GM21576 (cell line): ENCODE results near the gene ROBO4.

Experiments
- ATAC-seq: cut with Tn5 transposase; IDR thresholded peaks from one replicate; pipeline ENCODE4 v1.9.1; 2021; ENCODE audit warnings: mild to moderate bottlenecking, moderate library complexity; ENCODE audit not compliant: unreplicated experiment

The ROBO4 gene

DNA sequence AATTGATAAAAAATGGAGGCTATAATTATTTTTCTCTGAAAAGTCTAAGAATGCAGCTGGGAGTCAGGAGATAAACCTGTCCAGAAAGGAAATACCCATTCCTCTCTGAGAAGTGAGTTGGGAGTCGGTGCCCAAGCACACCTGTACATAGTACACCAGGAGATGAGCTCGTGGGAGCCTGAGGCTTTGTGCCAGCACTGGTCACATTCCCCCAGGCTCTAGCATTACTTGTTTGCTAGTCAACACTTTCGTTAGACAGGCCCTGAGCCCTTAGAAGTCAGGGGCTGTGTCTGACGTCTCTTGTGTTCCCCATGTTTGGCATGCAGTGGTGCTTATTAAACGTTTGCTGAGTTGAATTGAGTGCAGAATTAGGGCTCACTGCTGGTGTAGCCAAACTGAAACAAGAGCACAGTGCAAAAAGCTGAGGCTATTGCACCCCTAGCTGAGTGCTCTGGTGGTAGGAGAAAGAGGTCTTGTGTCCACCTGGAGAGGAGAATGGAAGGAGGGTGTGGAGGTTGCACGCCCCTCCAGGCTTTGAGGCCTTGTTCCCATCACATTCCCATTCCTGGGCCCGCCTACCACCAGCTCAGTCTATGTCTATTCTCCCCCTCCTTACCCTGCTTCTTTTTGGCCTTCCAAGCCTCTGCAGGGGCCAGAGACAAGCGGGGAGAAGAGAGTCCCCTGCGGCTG, 6.8 kb downstream of the ROBO4 start:
- ATAC-seq: no peak

DNA sequence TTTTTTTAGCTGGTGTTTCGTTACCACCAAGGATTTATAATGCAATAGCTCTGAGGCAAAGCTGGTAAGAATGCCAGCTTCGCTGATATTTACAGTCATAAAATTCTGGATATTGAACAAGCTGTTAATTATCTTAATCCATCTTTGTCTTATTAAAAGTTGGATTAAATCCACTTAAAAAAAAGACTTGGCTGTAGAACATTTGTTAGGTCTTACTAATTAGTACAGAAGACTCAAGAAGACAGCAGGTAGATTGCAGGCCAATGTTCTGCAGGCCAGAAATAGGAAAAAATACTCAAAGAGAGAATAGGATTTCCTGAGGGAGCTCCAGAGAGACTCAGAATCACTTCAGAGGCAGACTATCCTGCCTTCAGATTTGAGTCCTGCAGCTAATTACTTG, 7.5 kb downstream of the ROBO4 start:
- no peak for ATAC-seq

DNA sequence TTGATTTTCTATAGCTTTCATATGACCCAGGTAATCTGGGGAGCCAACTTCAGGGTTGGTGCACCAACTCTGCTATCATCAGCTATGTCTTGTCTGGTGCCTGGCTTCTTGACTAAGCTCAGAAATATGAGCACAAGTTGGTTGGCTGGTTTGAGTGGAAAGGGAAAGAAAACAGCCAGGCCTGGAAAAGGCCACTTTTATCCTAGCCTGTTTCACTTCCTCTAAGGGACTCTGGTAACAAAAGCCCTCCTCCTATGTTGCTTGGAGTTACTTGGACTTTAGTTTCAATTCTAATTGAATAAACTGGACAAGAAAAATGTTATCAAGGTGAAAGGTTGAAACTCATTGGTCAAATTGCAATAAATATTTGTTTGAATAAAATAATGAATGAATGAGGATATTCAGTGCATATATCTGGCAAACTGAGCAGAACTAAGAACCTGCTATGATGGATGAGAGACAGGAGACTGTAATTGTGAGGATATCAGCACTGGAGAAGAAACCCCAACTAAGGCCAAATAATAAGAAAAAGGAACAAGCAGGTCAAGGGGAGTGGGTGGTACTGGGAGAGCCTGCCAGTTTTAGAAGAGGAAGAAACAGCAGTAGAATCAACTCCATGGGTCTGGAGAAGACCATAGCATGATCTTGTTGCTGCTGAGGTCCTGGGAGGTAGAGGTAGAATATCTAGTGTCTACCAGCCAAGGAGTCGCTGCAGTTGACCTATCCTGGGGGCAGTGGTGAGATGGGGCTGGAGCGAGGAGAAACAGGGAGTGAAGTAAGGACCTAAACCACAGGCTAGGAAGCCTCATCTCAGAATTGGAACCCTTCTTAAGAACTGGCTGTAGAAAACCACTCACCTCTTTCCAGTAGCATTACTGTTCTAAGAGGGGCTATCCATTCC, 8.2 kb downstream of the ROBO4 start:
- no peak for ATAC-seq

DNA sequence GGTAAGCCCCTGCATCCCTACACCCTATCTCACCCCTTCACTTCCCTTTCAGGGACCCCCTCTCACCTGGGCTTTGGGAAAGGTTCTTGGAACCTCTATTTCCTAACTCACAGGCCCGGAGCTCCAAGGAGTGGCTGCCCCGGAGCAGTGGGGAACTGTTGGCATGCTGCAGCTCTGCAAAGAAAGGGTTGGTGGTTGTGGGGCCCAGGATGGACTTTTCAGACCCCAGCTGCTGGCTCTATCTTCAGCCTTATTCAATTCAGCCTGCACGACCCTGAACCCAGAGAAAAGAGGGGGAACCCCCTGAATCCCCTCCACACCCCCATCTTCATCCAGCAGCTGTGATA, 10.0 kb downstream of the ROBO4 start:
- no peak for ATAC-seq

DNA sequence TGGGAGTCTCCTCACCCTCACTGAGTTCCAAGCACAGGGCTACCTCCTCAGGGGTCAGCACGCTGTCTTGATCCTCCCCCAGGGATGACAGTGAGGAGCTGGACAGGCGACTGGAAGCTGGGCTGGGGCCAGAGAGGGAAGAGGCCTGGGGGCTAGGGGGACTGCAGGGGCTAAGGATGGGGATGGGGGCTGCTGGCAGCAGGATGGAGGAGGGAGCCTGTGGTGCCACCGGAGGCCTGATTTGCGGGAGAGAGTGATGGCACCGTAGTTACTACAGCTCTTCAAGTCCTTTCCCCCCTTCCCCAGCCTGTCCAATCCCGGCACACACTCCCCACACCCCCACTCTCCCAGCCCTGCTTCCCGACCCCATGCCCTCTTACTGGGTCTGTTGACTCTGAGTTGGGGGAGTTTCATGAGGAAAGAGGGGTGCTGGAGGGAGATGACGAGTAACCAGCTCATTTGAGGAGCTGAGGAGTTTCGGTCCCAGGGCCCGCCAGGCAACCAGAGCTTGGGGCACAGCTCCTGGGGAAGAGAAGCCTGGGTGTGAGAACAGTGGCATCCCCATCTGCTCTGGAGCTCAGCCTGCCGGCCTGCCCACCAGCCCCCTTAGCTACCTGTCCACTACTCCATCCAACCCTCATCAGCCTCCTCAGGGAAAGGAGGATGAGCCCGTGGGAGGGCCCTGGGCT, 10.5 kb downstream of the ROBO4 start:
- no peak for ATAC-seq

DNA sequence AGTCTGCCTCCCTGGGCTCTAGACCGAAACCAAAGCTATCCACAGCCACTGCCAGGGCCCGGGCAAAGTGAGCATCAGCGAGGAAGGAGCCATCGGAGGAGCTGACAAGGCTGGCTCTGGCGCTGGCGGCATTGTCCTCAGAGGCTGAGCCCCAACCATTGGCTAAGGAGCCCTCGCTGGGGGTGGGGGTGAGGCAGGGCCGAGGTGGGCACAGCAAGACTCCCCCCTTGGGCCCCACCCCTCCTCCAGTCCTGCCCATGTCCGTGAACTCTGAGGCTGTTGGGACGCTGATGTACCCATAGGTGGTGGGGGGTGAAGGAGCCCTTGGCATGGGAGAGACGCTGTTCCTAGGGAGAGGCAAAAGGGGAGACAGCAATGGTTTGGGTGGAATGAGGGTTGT, 11.2 kb downstream of the ROBO4 start:
- ATAC-seq: no peak

DNA sequence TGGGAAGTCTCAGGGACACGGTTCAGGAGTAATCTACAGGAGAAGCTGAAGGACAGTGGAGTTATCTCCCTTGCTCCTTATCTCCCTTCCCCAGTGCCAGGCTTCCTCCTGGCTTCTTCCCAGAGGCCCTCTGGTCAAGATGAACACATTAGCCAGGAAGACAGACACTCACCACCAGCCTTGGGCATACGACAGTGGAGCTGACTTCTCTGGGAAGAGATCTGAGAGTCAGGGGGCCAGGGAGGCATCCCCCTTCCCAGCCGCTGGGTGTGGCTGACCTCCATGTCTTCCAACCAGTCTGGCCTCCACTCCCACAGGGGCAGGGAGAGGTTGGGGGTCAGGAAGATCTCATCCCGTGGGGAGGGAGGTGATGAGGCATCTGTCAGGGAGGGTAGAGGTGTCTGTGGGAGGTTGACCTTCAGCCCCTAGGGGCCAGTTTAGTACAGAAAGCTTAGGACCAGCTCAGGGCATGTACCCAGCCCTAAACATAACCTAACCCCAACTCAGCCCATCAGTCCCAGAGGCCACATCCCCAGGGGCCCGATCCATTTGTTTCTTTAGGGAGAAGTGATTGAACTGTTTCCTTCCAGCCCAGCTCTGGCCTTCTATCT, 12.7 kb downstream of the ROBO4 start:
- ATAC-seq: no peak

DNA sequence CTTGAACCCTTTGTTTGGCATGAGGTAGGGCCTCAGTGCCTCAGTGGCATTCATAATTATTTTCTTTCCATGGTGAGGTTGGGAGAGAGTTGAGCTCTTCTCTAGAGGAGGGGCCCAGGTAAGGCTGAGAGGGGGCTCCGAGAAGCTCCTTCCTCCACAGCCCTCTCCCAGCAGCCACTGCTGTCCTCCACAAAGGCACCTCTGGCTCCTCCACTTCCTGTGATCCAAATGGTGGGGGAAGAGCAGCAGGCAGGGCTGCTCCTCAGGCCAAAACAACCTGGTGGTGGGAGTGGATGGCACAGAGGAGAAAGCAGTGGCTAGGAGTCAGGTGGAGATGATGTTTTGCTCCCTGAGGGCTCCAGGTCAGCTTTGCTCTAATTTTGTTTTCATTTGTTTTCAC, 13.3 kb downstream of the ROBO4 start:
- no peak for ATAC-seq

DNA sequence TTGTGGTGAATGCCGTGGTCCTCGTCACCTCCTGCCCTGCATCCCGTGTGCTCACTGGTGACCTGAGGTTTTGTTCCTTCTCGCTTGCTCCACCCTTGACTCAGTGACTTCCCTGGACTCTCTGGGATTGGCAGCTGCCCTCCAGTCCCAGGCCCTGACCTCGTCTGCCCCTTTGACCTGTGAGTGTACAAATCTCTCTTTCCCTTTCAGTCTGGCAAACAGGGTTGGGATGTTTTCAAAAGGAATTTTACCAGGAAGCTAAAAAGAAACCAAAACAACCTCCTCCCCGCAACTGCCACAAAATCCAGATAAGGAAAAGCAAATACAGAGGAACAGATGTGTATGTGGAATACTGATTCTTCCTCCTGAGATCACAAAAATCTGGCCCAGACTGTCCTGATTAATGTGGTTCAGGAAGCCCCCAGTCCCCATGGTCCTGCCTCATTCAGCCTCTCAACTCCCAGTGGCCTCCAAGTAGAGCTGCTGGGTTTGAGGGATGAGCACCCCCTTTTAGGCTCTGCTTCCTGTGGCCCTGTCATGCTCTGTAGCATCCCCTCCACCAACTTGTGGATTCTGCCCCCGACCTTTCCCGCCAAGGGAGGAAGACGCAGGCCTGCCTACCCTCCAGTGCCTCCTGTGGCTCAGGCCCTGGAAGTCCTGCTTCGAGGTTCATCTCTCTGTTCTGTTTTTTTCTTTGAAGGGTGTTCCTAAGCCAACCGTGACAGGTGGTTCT, 15.2 kb downstream of the ROBO4 start:
- no peak for ATAC-seq

DNA sequence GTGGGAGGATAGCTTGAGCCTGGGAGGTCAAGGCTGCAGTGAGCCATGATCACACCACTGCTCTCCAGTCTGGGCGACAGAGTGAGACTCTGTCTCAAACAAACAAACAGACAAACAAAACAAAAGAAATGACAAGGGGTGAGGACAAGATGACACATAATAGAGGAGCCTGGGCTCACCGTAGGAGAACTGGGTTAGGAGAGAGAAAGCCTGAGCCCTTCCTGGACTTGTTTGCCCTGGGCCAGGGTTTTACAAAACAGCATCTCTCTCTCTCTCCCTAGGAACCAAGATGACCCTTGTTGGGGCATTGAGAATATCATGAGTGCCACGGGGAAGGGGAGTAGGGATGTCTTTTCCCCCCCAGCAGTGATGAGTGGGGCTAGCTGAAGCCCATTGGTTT, 16.7 kb downstream of the ROBO4 start:
- ATAC-seq: no peak

DNA sequence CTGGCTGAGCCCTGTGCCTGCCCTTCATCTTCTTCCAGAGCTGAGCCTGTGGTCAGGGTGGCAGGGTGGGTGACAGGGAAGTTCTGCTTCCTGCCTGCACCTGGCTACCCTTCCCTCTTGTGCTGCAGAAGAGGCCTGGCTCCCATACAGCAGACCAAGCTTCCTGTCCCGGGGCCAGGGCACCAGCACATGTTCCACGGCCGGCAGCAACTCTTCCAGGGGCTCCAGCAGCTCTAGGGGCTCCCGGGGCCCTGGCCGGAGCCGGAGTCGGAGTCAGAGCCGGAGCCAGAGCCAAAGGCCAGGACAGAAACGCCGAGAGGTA, 17.4 kb downstream of the ROBO4 start:
- no peak for ATAC-seq

DNA sequence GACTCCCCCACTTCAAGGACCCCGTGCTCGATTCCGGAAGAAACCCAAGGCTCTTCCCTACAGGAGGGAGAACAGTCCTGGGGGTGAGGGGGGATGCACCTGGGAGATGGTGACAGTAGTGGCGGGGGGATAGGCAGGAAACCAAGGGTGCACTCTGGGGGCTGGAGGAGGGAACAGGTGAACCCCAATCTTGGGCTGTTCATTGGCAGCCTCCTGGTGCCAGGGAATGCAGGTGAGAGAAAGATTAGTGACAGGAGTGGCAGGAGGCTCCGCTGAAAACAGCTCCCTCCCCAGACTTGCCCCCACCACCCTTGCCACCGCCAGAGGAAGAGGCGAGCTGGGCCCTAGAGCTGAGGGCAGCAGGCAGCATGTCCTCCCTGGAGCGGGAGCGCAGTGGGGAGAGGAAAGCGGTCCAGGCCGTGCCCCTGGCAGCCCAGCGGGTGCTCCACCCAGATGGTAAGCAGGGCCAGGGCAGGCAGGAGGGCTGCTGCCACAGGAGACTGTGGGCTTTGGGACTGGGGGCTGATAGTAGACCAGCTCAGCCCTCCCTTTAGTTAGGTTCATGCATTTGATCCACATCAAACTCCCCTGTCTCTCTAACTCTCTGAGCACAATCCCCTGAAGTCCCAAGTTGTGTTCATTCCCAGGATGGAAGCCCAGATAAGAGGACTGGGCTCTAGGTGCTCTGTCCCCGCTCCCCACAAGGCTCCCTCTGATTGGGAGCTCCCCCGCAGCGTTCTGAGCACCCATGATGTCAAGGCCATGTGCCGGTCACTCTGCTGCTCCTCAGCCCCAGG, 18.0 kb downstream of the ROBO4 start:
- no peak for ATAC-seq

DNA sequence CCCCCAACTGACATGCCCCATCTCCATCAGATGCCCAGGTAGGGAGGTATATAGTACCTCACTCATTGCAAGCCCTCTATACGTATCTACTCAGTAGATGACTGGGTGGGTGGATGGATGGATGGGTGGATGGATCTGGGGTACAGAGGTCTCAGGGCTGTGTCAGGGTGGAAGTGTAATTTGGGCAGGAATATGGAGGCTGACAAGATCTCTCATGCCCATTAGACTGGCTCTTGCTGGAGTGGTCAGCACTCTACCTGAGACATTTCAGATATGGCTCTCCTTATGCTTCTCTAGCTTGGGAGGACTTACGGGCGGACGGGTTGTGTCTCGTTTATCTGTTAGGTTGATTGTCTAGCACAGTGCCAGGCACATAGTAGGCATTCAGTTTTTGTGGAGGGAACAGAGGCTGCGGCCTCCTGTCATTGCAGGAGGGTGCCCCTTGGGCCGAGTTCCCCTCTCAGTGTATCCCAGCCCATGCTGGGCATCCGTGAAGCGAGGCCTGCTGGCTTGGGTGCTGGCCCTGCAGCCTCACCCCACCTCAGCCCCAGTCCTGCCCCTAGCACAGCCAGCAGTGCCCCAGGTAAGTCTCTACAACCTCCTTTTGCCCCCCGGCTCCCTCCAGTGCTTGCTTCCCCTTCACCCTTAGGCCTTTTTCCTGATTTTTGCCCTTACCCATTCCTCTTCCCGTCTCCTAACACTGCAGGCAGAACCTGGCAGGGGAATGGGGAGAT, 18.7 kb downstream of the ROBO4 start:
- ATAC-seq: no peak

DNA sequence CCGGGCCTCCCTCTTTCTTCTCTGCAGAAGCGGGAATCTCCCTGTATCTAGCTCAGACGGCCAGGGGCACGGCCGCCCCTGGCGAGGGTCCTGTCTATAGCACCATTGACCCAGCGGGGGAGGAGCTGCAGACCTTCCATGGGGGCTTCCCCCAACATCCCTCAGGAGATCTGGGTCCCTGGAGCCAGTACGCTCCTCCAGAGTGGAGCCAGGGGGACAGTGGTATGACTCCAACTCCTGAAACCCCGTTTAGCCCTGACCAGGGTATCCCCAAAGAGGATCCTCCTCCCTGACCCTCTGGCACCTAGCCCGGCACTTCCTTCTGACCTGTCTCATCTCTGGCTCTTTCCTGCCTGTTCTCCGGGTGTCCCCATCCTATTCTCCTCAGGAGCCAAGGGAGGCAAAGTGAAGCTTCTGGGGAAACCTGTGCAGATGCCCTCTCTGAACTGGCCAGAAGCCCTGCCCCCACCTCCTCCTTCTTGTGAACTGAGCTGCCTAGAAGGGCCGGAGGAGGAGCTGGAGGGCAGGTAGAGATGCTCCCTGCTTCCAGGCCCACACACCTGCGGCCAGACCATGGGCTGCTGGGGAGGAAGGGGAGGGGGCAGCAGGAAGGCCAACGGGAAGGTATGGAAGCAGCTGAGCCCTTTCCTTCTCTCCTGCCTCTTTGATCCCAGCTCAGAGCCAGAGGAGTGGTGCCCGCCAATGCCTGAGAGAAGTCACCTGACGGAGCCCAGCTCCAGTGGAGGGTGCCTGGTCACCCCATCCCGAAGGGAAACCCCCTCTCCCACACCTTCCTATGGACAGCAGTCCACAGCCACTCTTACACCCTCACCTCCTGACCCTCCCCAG, 19.5 kb downstream of the ROBO4 start:
- ATAC-seq: no peak

DNA sequence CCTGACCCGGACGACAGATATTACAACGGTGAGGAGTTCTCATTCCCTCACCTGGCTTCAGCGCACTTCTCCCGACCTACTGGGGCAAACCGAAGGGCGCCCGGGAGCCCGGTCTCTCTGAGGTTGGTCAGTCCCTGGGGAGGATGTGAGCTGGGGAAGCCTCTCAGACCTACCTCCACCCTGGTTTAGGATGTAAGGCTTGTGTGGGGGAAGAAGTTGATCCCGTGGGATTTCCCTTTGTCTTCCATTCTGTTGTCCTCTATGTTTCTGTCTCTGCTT, 20.1 kb downstream of the ROBO4 start:
- ATAC-seq: no peak

DNA sequence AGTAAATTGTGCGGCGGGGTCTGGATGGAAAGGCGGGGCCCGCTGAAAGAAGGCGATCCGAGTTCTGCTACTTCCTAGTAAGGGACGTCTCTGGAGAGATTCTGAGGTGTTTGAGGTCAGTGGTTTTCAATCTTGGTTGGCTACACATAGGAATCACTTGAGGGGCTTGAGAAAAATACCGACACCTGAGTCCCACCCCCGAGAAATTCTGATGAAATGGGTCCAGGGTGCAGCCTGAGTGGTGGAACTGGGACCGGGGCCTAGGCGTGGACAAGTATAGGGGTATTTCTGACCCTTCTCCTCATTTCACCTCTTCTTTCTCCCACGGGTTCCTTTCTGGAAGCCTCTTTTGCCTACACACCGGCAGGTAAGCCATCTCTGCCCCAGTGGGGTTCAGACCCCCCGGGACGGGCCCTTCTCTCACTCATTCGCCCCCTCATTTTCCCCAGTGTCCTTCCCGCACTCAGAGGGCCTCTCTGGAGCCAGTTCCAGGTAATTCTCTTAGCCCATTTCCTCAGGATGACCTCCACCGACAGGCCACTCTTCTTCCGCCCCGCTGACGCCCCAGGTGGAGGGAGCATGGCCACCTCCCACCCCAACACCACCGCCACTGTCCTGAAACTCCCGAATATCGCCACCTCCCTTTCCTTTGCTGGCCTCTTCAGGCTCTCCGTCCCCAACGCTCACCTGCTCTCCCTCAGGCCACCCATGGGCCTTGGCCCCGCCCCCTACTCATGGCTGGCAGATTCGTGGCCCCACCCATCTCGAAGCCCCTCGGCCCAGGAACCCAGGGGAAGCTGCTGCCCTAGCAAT, 20.6 kb downstream of the ROBO4 start:
- no peak for ATAC-seq

DNA sequence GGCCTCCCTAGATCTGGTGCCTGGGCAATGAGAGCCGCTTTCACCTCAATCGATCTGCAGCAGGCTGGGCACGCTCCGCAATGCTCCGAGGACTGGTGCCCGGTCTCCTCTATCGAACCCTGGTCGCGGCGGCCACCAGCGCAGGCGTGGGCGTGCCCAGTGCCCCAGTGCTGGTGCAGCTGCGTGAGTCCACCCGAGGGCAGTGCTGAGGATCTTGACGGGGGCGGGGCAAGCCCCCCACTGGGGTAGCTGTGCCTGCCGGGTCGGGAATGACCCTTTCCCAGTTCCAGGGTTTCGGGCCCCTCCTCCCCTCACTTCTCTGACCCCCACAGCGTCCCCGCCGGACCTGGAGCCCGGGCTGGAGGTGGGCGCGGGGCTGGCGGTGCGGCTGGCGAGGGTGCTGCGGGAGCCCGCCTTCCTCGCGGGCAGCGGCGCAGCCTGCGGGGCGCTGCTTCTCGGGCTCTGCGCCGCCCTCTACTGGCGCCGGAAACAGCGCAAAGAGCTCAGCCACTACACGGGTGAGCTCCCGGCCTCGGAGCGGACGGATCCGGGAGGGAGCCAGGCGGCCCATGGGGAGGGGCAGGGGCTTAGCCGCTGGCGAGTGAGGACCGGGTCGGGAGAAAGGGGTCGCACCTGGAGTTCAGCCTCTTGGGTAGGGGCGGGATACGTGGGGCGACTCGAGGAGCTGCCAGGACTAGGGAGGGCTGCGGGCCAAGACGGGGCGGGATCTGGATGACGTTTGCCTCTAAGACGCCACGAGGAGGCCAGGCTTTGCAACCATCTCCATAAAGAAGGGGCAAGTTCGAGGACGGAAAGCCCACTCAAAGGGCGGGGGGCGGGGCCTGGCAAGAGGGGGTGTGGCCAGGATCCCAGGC, 21.5 kb downstream of the ROBO4 start:
- ATAC-seq: peak; percentile 93
